NT2/D1 (cell line): ENCODE measurements around the gene UMODL1.
"Not testable (repeated sequence)": the region's sequence is repeated elsewhere in the genome, so short reads cannot be mapped to it uniquely, and the experiment has no call there.

ENCODE experiments used
- DNase-seq: peaks from one replicate; pipeline ENCODE4 v3.0.0-alpha.2; 2011; ENCODE audit warnings: low read depth, low spot score
- H3K27me3 ChIP-seq: 2 replicates; pipeline ENCODE4 v1.6.0; 2011; ENCODE audit warnings: mild to moderate bottlenecking; ENCODE audit not compliant: insufficient read length, insufficient read depth
- H3K36me3 ChIP-seq: 2 replicates; pipeline ENCODE4 v1.6.1; 2011; ENCODE audit warnings: mild to moderate bottlenecking, low read length, mixed read lengths; ENCODE audit not compliant: insufficient read depth, insufficient read length
- H3K4me1 ChIP-seq: 2 replicates; pipeline ENCODE4 v1.5.1; 2011; ENCODE audit not compliant: insufficient read depth, insufficient read length
- H3K4me3 ChIP-seq: 2 replicates; pipeline ENCODE4 v1.5.1; 2011; ENCODE audit warnings: low read depth; ENCODE audit not compliant: insufficient read length
- H3K9ac ChIP-seq: 2 replicates; pipeline ENCODE4 v1.6.0; 2011; ENCODE audit warnings: low read depth; ENCODE audit not compliant: insufficient read length
- H3K9me3 ChIP-seq: 2 replicates; pipeline ENCODE4 v1.5.1; 2011; ENCODE audit warnings: mild to moderate bottlenecking, low read length; ENCODE audit not compliant: insufficient read depth
- SUZ12 ChIP-seq: IDR thresholded peaks from 2 replicates; pipeline ENCODE4 v1.6.1; 2011; ENCODE audit not compliant: insufficient read length, insufficient read depth; ENCODE audit errors: extremely low read depth
- YY1 ChIP-seq: IDR thresholded peaks from 2 replicates; pipeline ENCODE4 v1.6.1; 2011; ENCODE audit not compliant: insufficient read length, insufficient read depth
- ZNF274 ChIP-seq: IDR thresholded peaks from 2 replicates; pipeline ENCODE4 v1.6.1; 2011; ENCODE audit warnings: mild to moderate bottlenecking, low read depth, low read length

Gene UMODL1

GRCh38 chr21:42176859-42177258 lies 105.7 kb downstream of the UMODL1 start:
- Histone ChIP-seq H3K36me3 (no peaks in the 10 kb centered on the region), H3K4me3 (no peak overlapping the region), H3K9me3 (peaks cover 5% of the 10 kb centered on the region; the same call in 1 of the 2 replicates), H3K4me1 (no peaks in the 10 kb centered on the region), H3K27me3 (no peaks in the 10 kb centered on the region), H3K9ac (no peak overlapping the region)
- TF ChIP-seq ZNF274 (no peak), SUZ12 (no peak), YY1 (no peak)
- no peak for DNase-seq

- Histone ChIP-seq H3K9ac (no peak overlapping the region), H3K36me3 (no peaks in the 10 kb centered on the region), H3K27me3 (no peaks in the 10 kb centered on the region), H3K4me3 (no peak overlapping the region), H3K4me1 (no peaks in the 10 kb centered on the region), H3K9me3 (peaks cover 7% of the 10 kb centered on the region; the same call in 1 of the 2 replicates)
- no peak for DNase-seq
- TF ChIP-seq SUZ12 (no peak), YY1 (no peak), ZNF274 (no peak)
Observed at GRCh38 chr21:42179316-42179715, 108.2 kb downstream of the UMODL1 start.

- H3K27me3 ChIP-seq, H3K9ac ChIP-seq, H3K9me3 ChIP-seq, DNase-seq, H3K4me1 ChIP-seq, H3K4me3 ChIP-seq, H3K36me3 ChIP-seq: not testable (repeated sequence)
Observed at GRCh38 chr21:42180001-42180400, 108.9 kb downstream of the UMODL1 start.

- Histone ChIP-seq H3K4me3 (no peak overlapping the region), H3K4me1 (no peaks in the 10 kb centered on the region), H3K27me3 (no peaks in the 10 kb centered on the region), H3K36me3 (no peaks in the 10 kb centered on the region), H3K9me3 (peaks cover 12% of the 10 kb centered on the region; the same call in 1 of the 2 replicates), H3K9ac (no peak overlapping the region)
- DNase-seq: no peak
- TF ChIP-seq ZNF274: no peak
- TF ChIP-seq YY1: no peak
- no peak for TF ChIP-seq SUZ12
Observed at GRCh38 chr21:42182713-42183371, 111.7 kb downstream of the UMODL1 start.

GRCh38 chr21:42183374-42184266 lies 112.5 kb downstream of the UMODL1 start:
- H3K9me3 ChIP-seq: peaks cover 12% of the 10 kb centered on the region; the same call in 1 of the 2 replicates
- H3K36me3 ChIP-seq: no peaks in the 10 kb centered on the region
- no peaks in the 10 kb centered on the region for H3K27me3 ChIP-seq
- no peak overlapping the region for H3K9ac ChIP-seq
- H3K4me3 ChIP-seq: no peak overlapping the region
- TF ChIP-seq ZNF274 (no peak), SUZ12 (no peak), YY1 (no peak)
- DNase-seq: no peak
- H3K4me1 ChIP-seq: no peaks in the 10 kb centered on the region

GRCh38 chr21:42186591-42186990 lies 115.5 kb downstream of the UMODL1 start:
- Histone ChIP-seq H3K4me3 (no peak overlapping the region), H3K36me3 (no peaks in the 10 kb centered on the region), H3K9me3 (peaks cover 12% of the 10 kb centered on the region; the same call in 1 of the 2 replicates), H3K27me3 (no peaks in the 10 kb centered on the region), H3K9ac (no peak overlapping the region), H3K4me1 (no peaks in the 10 kb centered on the region)
- no peak for DNase-seq
- TF ChIP-seq YY1 (no peak), ZNF274 (no peak), SUZ12 (no peak)

- Histone ChIP-seq H3K4me1 (peaks cover 4% of the 10 kb centered on the region), H3K36me3 (no peaks in the 10 kb centered on the region), H3K9ac (no peak overlapping the region), H3K9me3 (peaks cover 6% of the 10 kb centered on the region; the same call in 1 of the 2 replicates), H3K27me3 (no peaks in the 10 kb centered on the region), H3K4me3 (no peak overlapping the region)
- no peak for DNase-seq
- no peak for TF ChIP-seq ZNF274
- TF ChIP-seq YY1: no peak
- TF ChIP-seq SUZ12: no peak
Observed at GRCh38 chr21:42187976-42188653, 117.0 kb downstream of the UMODL1 start.
